DOHH2 (cell line): ENCODE measurements around the gene DENND5B.

Experiments
- CTCF ChIP-seq: fragments of 200-600 bp; sonication (generic); IDR thresholded peaks from one replicate; pipeline ENCODE4 v1.5.1; 2014; ENCODE audit warnings: antibody characterized with exemption, mild to moderate bottlenecking, low read depth, low read length; ENCODE audit not compliant: poor library complexity, severe bottlenecking
- EZH2phosphoT487 ChIP-seq: fragments of 200-600 bp; sonication (generic); IDR thresholded peaks from 2 replicates; pipeline ENCODE4 v1.6.1; 2017; ENCODE audit warnings: borderline replicate concordance, mild to moderate bottlenecking, antibody characterized with exemption, low read length, moderate library complexity, mixed read lengths

- TF ChIP-seq CTCF (no peak), EZH2phosphoT487 (no peak)
These were observed 98.2 kb downstream of the DENND5B start for GRCh38 chr12:31492599-31493196.
